ENCODE results near the gene TYW1B.

- TF ChIP-seq POLR2A (IDR thresholded peaks at IDR 0.05): no peak
- TF ChIP-seq CTCF (IDR thresholded peaks at IDR 0.05): no peak
These were observed 22.2 kb downstream of the TYW1B start for GRCh38 chr7:72805526-72806494.
